ENCODE results near the gene TYK2. TPM values are rescaled to one million over a fixed set of nuclear protein-coding genes. Genes with fewer than 3 reads are reported as not detected.

Gene TYK2
- total and polyA plus RNA-seq, 2 of the 13 experiments (the other 11 are each of a cell fraction or from before 2014, with no cell fraction given): 38.8 to 60.1 TPM

DNA sequence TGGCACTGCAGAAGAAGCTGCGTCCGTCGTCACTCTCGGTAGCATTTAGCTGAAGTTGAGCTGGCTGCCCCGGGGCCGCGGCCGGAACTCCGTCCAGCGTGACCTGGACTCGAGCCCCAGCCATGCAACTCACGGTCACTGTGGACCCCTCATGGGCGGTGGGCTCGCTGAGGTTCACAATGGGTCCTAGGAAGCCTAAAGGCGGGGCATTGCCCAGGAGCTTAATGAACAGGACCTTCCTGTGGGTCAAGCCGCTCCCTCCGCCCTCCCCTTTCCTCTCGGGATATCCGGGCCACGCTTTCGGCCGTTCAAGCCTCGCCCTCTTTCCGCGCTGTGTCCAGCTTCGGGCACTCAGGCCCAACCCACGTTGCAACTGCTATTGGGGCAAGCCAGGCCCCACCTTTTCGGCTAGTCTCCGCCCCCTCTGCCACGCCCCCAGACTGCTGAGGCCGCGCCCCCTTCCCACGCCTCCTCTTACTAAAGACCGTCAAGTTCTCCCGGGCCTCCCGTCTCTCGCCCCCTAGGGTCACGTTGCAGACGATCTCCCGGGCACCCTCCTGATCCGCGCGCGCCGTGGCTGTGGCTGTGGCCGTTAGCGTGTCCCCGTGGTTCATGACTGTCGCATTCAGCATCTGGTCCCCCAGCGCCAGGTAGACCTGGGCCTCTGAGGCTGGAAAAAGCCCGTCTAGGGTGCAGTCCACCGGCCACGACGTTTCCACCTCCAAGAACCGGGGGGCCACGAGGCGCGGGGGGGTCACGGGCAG lies 45.6 kb downstream of the TYK2 start (continued):
- TF ChIP-seq ZNF367 (CRISPR knock-in tag; IDR thresholded peaks at IDR 0.05; ENCODE audit: borderline replicate concordance) (no peak), HHEX (CRISPR knock-in tag; IDR thresholded peaks at IDR 0.05) (no peak), KAT8 (CRISPR knock-in tag; IDR thresholded peaks at IDR 0.05) (peak; percentile 54; the same call in 1 of the 2 replicates), MAFF (IDR thresholded peaks at IDR 0.05; ENCODE audit: low read depth, low read length) (no peak), UBTF (CRISPR knock-in tag; IDR thresholded peaks at IDR 0.05) (peak; percentile 36), IKZF1 (IDR thresholded peaks at IDR 0.05) (no peak), YY1 (IDR thresholded peaks at IDR 0.05; ENCODE audit: insufficient read depth, insufficient replicate concordance, low read depth, low read length) (peak; percentile 14), ARNT2 (CRISPR knock-in tag; IDR thresholded peaks at IDR 0.05; ENCODE audit: low read depth) (no peak), HNRNPK (IDR thresholded peaks at IDR 0.05; ENCODE audit: low read depth, low read length, poor library complexity, severe bottlenecking) (no peak), ZNF709 (CRISPR knock-in tag; IDR thresholded peaks at IDR 0.05) (no peak), SAFB2 (CRISPR knock-in tag; IDR thresholded peaks at IDR 0.05; ENCODE audit: borderline replicate concordance, low read depth) (no peak; the same call in 1 of the 2 replicates), EHMT2 (IDR thresholded peaks at IDR 0.05; ENCODE audit: borderline replicate concordance, low read depth, low read length) (no peak), ZNF383 (CRISPR knock-in tag; IDR thresholded peaks at IDR 0.05; ENCODE audit: borderline replicate concordance) (no peak), NFATC3 (CRISPR knock-in tag; IDR thresholded peaks at IDR 0.05) (no peak), ZNF350 (CRISPR knock-in tag; IDR thresholded peaks at IDR 0.05; ENCODE audit: borderline replicate concordance, low read depth) (no peak; the same call in none of the 2 replicates), TSC22D2 (CRISPR knock-in tag; IDR thresholded peaks at IDR 0.05; ENCODE audit: borderline replicate concordance) (no peak), NFIC (IDR thresholded peaks at IDR 0.05; ENCODE audit: low read length) (no peak)
- TF ChIP-seq, protein P1, sequence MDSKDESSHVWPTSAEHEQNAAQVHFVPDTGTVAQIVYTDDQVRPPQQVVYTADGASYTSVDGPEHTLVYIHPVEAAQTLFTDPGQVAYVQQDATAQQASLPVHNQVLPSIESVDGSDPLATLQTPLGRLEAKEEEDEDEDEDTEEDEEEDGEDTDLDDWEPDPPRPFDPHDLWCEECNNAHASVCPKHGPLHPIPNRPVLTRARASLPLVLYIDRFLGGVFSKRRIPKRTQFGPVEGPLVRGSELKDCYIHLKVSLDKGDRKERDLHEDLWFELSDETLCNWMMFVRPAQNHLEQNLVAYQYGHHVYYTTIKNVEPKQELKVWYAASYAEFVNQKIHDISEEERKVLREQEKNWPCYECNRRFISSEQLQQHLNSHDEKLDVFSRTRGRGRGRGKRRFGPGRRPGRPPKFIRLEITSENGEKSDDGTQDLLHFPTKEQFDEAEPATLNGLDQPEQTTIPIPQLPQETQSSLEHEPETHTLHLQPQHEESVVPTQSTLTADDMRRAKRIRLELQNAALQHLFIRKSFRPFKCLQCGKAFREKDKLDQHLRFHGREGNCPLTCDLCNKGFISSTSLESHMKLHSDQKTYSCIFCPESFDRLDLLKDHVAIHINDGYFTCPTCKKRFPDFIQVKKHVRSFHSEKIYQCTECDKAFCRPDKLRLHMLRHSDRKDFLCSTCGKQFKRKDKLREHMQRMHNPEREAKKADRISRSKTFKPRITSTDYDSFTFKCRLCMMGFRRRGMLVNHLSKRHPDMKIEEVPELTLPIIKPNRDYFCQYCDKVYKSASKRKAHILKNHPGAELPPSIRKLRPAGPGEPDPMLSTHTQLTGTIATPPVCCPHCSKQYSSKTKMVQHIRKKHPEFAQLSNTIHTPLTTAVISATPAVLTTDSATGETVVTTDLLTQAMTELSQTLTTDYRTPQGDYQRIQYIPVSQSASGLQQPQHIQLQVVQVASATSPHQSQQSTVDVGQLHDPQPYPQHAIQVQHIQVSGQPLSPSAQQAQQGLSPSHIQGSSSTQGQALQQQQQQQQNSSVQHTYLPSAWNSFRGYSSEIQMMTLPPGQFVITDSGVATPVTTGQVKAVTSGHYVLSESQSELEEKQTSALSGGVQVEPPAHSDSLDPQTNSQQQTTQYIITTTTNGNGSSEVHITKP (CRISPR knock-in tag; IDR thresholded peaks at IDR 0.05; ENCODE audit: low read depth): peak; percentile 91
- TF ChIP-seq, protein P2, sequence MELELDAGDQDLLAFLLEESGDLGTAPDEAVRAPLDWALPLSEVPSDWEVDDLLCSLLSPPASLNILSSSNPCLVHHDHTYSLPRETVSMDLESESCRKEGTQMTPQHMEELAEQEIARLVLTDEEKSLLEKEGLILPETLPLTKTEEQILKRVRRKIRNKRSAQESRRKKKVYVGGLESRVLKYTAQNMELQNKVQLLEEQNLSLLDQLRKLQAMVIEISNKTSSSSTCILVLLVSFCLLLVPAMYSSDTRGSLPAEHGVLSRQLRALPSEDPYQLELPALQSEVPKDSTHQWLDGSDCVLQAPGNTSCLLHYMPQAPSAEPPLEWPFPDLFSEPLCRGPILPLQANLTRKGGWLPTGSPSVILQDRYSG (CRISPR knock-in tag; IDR thresholded peaks at IDR 0.05): no peak
- TF ChIP-seq, protein P3, sequence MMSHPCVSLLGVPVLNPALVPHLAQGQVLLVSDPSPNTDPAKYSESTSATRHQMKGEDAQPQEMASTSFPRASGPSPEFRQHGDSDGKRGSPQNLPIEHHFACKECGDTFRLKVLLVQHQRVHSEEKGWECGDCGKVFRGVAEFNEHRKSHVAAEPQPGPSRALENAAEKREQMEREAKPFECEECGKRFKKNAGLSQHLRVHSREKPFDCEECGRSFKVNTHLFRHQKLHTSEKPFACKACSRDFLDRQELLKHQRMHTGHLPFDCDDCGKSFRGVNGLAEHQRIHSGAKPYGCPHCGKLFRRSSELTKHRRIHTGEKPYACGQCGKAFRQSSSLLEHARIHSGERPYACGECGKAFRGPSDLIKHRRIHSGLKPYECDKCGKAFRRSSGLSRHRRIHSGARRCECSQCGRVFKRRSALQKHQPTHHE (CRISPR knock-in tag; IDR thresholded peaks at IDR 0.05; ENCODE audit: borderline replicate concordance): peak; percentile 46; the same call in 1 of the 2 replicates
